Neural progenitor cell (in vitro differentiated cells): ENCODE measurements around the gene IL15.
"Not testable (repeated sequence)": the region's sequence is repeated elsewhere in the genome, so short reads cannot be mapped to it uniquely, and the experiment has no call there.

Source experiments
- CTCF ChIP-seq: fragments of 200-600 bp; sonication (generic); IDR thresholded peaks from 2 replicates; pipeline ENCODE4 v1.5.1; 2017; ENCODE audit warnings: antibody characterized with exemption, mild to moderate bottlenecking
- EZH2 ChIP-seq: fragments of 200-600 bp; sonication (generic); IDR thresholded peaks from 2 replicates; pipeline ENCODE4 v1.6.1; 2017; ENCODE audit warnings: antibody characterized with exemption, mild to moderate bottlenecking, moderate library complexity
- EZH2phosphoT487 ChIP-seq: fragments of 200-600 bp; sonication (generic); IDR thresholded peaks from 2 replicates; pipeline ENCODE4 v1.6.1; 2017; ENCODE audit warnings: antibody characterized with exemption

DNA sequence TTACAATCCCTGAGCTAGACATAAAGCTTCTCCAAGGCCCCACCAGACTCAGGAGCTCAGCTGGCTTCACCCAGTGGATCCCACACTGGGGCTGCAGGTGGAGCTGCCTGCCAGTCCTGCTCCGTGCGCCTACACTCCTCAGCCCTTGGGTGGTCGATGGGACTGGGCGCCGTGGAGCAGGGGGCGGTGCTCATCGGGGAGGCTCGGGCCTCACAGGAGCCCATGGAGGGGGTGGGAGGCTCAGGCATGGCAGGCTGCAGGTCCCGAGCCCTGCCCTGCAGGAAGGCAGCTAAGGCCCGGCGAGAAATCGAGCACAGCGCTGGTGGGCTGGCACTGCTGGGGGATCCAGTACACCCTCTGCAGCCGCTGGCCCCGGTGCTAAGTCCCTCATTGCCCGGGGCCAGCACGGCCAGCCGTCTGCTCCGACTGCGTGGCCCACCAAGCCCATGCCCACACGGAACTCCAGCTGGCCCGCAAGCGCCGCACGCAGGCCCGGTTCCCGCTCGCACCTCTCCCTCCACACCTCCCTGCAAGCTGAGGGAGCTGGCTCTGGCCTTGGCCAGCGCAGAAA, 53.4 kb downstream of the IL15 start:
- not testable (repeated sequence) for TF ChIP-seq CTCF, EZH2, EZH2phosphoT487
